GM23338 (cell line): ENCODE results near the gene SCN2A. TPM values are rescaled to one million over a fixed set of nuclear protein-coding genes. Genes with fewer than 3 reads are reported as not detected.
A peak's percentile ranks its signal among the peaks of the same experiment; 100 is the strongest.

Experiments
- ATAC-seq: fragments of 200-7000 bp; cut with Tn5 transposase; 3 replicates; pipeline ENCODE4 v1.9.1; 2020
- DNase-seq: peaks from one replicate; pipeline ENCODE4 v3.0.0-alpha.2; 2015; ENCODE audit warnings: low spot score
- H2AFZ ChIP-seq: fragments of 200-600 bp; sonication (generic); 2 replicates; pipeline ENCODE4 v1.8.0; 2016; ENCODE audit warnings: antibody characterized with exemption, mild to moderate bottlenecking, moderate library complexity
- H3F3A ChIP-seq: fragments of 200-600 bp; sonication (generic); replicated peaks from 2 replicates; pipeline ENCODE4 v1.8.0; 2017; ENCODE audit warnings: antibody characterized with exemption, mixed run types, low read depth
- H3K27ac ChIP-seq: fragments of 200-600 bp; sonication (generic); 2 replicates; pipeline ENCODE4 v1.6.1; 2016; ENCODE audit warnings: low read depth
- H3K27me3 ChIP-seq: fragments of 200-600 bp; sonication (generic); 2 replicates; pipeline ENCODE4 v1.8.0; 2016; ENCODE audit warnings: mild to moderate bottlenecking, mixed run types, moderate library complexity; ENCODE audit not compliant: insufficient read depth
- H3K36me3 ChIP-seq: fragments of 200-600 bp; sonication (generic); 2 replicates; pipeline ENCODE4 v1.8.0; 2016; ENCODE audit warnings: mild to moderate bottlenecking; ENCODE audit not compliant: insufficient read depth
- H3K4me1 ChIP-seq: fragments of 200-600 bp; sonication (generic); 2 replicates; pipeline ENCODE4 v1.8.0; 2016; ENCODE audit warnings: mild to moderate bottlenecking, moderate library complexity; ENCODE audit not compliant: insufficient read depth
- H3K4me2 ChIP-seq: fragments of 200-600 bp; sonication (generic); 2 replicates; pipeline ENCODE4 v1.7.1; 2017; ENCODE audit warnings: mixed run types
- H3K4me3 ChIP-seq: fragments of 200-600 bp; sonication (generic); 2 replicates; pipeline ENCODE4 v1.6.1; 2016; ENCODE audit warnings: mixed run types
- H3K79me2 ChIP-seq: fragments of 200-600 bp; sonication (generic); replicated peaks from 2 replicates; pipeline ENCODE4 v1.8.0; 2017; ENCODE audit warnings: mild to moderate bottlenecking; ENCODE audit not compliant: insufficient read depth
- H3K9me2 ChIP-seq: fragments of 200-600 bp; sonication (generic); 2 replicates; pipeline ENCODE4 v1.8.0; 2017; ENCODE audit not compliant: insufficient read depth
- H4K20me1 ChIP-seq: fragments of 200-600 bp; sonication (generic); replicated peaks from 2 replicates; pipeline ENCODE4 v1.8.0; 2017; ENCODE audit warnings: mild to moderate bottlenecking; ENCODE audit not compliant: insufficient read depth
- H3K27ac Mint-ChIP-seq: 2 replicates; pipeline ENCODE4 v1.8.0; 2020; ENCODE audit warnings: inconsistent platforms, mild to moderate bottlenecking, moderate library complexity, mixed read lengths
- H3K27me3 Mint-ChIP-seq: 3 replicates; pipeline ENCODE4 v1.8.0; 2022; ENCODE audit warnings: low read depth, mild to moderate bottlenecking, moderate library complexity, mixed read lengths, inconsistent platforms; ENCODE audit not compliant: insufficient read depth, poor library complexity
- H3K36me3 Mint-ChIP-seq: 3 replicates; pipeline ENCODE4 v1.8.0; 2021; ENCODE audit warnings: low read depth, mild to moderate bottlenecking, inconsistent platforms, moderate library complexity, mixed read lengths
- H3K4me1 Mint-ChIP-seq: 3 replicates; pipeline ENCODE4 v1.8.0; 2020; ENCODE audit warnings: mild to moderate bottlenecking, inconsistent platforms, mixed read lengths
- H3K4me3 Mint-ChIP-seq: 3 replicates; pipeline ENCODE4 v1.8.0; 2021; ENCODE audit warnings: moderate library complexity, mild to moderate bottlenecking, inconsistent platforms, mixed read lengths
- H3K9me3 Mint-ChIP-seq: 3 replicates; pipeline ENCODE4 v1.8.0; 2020; ENCODE audit warnings: moderate library complexity, mild to moderate bottlenecking, inconsistent platforms, mixed read lengths
- EZH2 ChIP-seq: fragments of 200-600 bp; sonication (generic); IDR thresholded peaks from one replicate; pipeline ENCODE4 v1.8.0; 2017; ENCODE audit warnings: antibody characterized with exemption, mild to moderate bottlenecking, low read depth; ENCODE audit not compliant: unreplicated experiment
- POLR2AphosphoS5 ChIP-seq: IDR thresholded peaks from 2 replicates; pipeline ENCODE4 v1.6.1; 2016; ENCODE audit warnings: antibody characterized with exemption, low read depth
- REST ChIP-seq: IDR thresholded peaks from one replicate; pipeline ENCODE4 v1.6.1; 2018; ENCODE audit warnings: antibody characterized with exemption; ENCODE audit not compliant: unreplicated experiment
- ZNF114 ChIP-seq: fragments of 250-450 bp; sonication (Bioruptor Pico); IDR thresholded peaks from 2 replicates; pipeline ENCODE4 v1.5.0; 2020; ENCODE audit warnings: mild to moderate bottlenecking, moderate library complexity
- ZNF462 ChIP-seq: fragments of 250-450 bp; sonication (Bioruptor Pico); IDR thresholded peaks from 2 replicates; pipeline ENCODE4 v1.5.0; 2020; ENCODE audit warnings: mild to moderate bottlenecking, moderate library complexity
- polyA plus RNA-seq: library from polyadenylated mRNA; unstranded; fragments of >200 nt; fragmentation: Nextera tagmentation; extraction: Ambion mirVana; gene quantifications from 2 replicates; pipeline ENCODE4 v1.2.1, GENCODE V29; 2016
- total RNA-seq: library from RNA; depleted of rRNA; stranded (reverse); fragments of >200 nt; shearing (Covaris generic); gene quantifications from 2 replicates; pipeline ENCODE4 v1.2.3, GENCODE V29; 2014

The SCN2A gene
- total and polyA plus RNA-seq, 2 experiments from 2014 or later: 0.45 to 0.52 TPM

- Histone ChIP-seq H3K27me3 (no peaks in the 10 kb centered on the region), H3F3A (no peaks in the 10 kb centered on the region), H3K27ac (no peak overlapping the region), H2AFZ (no peak overlapping the region), H4K20me1 (no peaks in the 10 kb centered on the region), H3K79me2 (no peaks in the 10 kb centered on the region), H3K4me1 (no peaks in the 10 kb centered on the region), H3K9me2 (no peaks in the 10 kb centered on the region), H3K36me3 (no peaks in the 10 kb centered on the region), H3K4me3 (no peak overlapping the region), H3K4me2 (no peak overlapping the region)
- ATAC-seq (no peak), DNase-seq (peak; percentile 63)
- no peaks in the 10 kb centered on the region for H3K4me1 Mint-ChIP-seq
- no peaks in the 10 kb centered on the region for H3K36me3 Mint-ChIP-seq
- TF ChIP-seq ZNF462: no peak
- no peak for TF ChIP-seq ZNF114
- no peak for TF ChIP-seq POLR2AphosphoS5
- no peak for TF ChIP-seq EZH2
- peak; percentile 82 for TF ChIP-seq REST
- no peaks in the 10 kb centered on the region for H3K9me3 Mint-ChIP-seq
- no peak overlapping the region for H3K4me3 Mint-ChIP-seq
- no peak overlapping the region for H3K27ac Mint-ChIP-seq
- no peaks in the 10 kb centered on the region for H3K27me3 Mint-ChIP-seq
Observed at GRCh38 chr2:165238295-165238694, 919 bp upstream of the SCN2A start.
